GM19397 (cell line): ENCODE results near the gene SLC6A8.
A peak's percentile ranks its signal among the peaks of the same experiment; 100 is the strongest.
"Not testable (repeated sequence)": the region's sequence is repeated elsewhere in the genome, so short reads cannot be mapped to it uniquely, and the experiment has no call there.

Experiments
- ATAC-seq: cut with Tn5 transposase; IDR thresholded peaks from one replicate; pipeline ENCODE4 v1.9.1; 2021; ENCODE audit warnings: mild to moderate bottlenecking, moderate library complexity; ENCODE audit not compliant: unreplicated experiment

Gene SLC6A8

GRCh38 chrX:153705403-153706060 is 17.8 kb downstream of the SLC6A8 start:
- ATAC-seq, result not testable (repeated sequence)

- ATAC-seq, result no peak
These were observed 19.1 kb downstream of the SLC6A8 start for GRCh38 chrX:153706799-153707198.

- no peak for ATAC-seq
These were observed 19.7 kb downstream of the SLC6A8 start for GRCh38 chrX:153707406-153707805.

- ATAC-seq, result no peak
These were observed 20.7 kb downstream of the SLC6A8 start for GRCh38 chrX:153708415-153708814.

- ATAC-seq, result no peak
These were observed 22.3 kb downstream of the SLC6A8 start for GRCh38 chrX:153709726-153710674.

DNA sequence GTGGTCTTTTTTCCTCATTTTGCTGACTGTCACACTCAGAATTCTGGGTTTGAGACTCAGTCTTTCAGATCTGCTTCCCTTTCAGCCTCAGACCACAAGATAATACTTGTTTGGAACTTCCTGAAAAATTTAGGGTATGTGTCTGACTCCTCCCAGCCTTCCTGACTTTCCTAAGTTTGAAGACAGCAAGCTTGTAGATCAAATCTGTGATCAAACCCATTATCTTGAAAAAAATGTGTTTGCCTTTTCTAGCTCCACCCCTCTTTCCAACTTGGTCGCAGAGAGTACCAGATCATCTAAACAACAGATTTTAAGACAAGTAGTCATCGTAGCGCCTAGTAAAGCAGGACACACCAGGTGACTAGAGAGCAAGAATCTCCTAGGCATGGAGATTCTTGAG is 26.5 kb downstream of the SLC6A8 start:
- ATAC-seq, result no peak

DNA sequence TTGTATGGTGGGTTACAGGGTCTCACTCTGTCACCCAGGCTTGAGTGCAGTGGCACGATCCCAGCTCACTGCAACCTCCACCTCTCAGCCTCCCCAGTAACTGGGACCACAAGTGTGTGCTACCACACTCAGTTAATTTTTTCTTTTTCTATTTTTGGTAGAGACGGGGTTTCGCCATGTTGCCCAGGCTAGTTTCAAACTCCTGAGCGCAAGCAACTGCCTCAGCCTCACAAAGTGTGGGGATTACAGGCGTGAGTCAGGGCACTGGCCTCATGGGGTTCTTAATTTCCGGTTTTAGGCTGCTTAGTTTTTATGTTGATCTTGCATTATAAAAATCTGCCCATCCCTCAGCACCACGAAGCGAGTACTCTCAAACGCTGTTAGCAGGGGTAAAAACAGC is 29.7 kb downstream of the SLC6A8 start:
- ATAC-seq, result no peak

GRCh38 chrX:153719238-153719637 is 31.5 kb downstream of the SLC6A8 start:
- no peak for ATAC-seq

DNA sequence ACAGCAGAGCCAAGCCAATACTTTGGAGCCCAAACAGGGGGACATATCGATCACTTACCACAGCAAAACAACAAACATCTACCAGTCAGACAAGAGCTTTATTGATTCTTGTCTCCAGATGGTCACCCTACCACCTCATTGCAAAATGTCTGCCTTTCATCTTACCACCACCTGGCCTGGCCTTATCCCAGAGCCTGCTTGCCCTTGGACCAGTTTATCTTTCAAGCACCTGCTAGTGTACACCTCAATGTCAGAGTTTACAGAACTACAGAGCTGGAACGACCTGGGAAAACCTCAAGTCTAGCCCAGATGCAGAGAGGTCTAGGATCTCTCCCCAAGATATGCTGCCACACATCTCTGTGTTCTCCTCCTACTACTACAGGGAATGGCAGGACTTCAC is 32.0 kb downstream of the SLC6A8 start:
- ATAC-seq, result no peak

GRCh38 chrX:153722704-153723350 is 35.1 kb downstream of the SLC6A8 start:
- ATAC-seq, result no peak

DNA sequence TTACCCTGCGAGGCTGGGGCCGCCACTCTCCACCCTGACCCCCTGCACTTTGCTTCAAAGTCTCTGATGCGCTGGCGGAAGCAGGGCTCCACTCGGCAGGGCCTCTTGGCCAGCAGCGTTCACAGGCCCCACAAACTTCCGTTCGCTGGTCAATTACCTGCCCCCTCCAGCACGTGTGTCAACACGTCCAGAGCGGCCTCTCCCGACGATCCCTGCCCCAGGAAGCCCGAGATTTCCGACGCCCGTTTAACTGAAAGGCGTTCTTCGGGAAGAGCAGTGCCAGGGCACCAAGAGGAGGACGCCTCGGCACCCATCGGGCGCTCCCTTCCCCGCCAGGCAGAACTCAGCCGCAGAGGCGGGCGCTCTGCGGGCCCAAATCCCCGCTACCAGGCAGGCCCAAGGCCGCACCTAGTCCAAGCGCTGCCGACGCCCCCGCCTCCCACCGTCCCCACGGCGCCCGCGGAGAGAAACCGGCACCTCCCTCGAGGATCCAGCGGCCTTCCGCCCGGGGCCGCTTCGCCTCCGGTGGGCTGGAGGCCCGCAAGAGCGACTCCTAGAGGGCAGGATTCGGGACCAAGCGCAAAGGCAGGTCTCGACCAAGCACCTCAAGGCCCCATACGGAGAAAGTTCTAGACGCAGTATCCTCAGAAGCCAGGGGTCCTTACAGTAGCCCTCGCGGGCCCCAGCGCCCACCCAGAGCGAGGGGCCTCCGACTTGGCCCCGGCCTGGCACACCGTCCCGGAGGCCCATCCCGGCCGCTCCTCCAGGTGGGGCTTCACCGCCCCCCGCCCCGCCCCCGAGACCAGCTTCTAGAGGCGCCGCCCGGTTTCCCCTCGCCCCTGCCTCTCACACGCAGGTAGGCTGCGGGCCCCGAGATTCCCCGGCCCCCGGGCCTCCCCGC is 35.9 kb downstream of the SLC6A8 start:
- ATAC-seq, result peak; percentile 32

GRCh38 chrX:153724252-153725038 is 36.7 kb downstream of the SLC6A8 start, which contains the start of the genes ABCD1 and BCAP31:
Gene ABCD1 (plus strand): TSS chrX:153724856. CDS start chrX:153725267, 411 bp downstream.
Gene BCAP31 (minus strand): TSS chrX:153724387. CDS start chrX:153723244, 1,143 bp downstream.
- ATAC-seq, result peak; percentile 67

DNA sequence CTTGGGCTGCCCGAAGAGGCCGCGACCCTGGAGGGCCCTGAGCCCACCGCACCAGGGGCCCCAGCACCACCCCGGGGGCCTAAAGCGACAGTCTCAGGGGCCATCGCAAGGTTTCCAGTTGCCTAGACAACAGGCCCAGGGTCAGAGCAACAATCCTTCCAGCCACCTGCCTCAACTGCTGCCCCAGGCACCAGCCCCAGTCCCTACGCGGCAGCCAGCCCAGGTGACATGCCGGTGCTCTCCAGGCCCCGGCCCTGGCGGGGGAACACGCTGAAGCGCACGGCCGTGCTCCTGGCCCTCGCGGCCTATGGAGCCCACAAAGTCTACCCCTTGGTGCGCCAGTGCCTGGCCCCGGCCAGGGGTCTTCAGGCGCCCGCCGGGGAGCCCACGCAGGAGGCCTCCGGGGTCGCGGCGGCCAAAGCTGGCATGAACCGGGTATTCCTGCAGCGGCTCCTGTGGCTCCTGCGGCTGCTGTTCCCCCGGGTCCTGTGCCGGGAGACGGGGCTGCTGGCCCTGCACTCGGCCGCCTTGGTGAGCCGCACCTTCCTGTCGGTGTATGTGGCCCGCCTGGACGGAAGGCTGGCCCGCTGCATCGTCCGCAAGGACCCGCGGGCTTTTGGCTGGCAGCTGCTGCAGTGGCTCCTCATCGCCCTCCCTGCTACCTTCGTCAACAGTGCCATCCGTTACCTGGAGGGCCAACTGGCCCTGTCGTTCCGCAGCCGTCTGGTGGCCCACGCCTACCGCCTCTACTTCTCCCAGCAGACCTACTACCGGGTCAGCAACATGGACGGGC is 37.5 kb downstream of the SLC6A8 start:
- ATAC-seq, result no peak

GRCh38 chrX:153725832-153726285 is 38.1 kb downstream of the SLC6A8 start:
- ATAC-seq, result no peak

GRCh38 chrX:153726286-153727122 is 38.8 kb downstream of the SLC6A8 start:
- ATAC-seq, result peak; percentile 44

DNA sequence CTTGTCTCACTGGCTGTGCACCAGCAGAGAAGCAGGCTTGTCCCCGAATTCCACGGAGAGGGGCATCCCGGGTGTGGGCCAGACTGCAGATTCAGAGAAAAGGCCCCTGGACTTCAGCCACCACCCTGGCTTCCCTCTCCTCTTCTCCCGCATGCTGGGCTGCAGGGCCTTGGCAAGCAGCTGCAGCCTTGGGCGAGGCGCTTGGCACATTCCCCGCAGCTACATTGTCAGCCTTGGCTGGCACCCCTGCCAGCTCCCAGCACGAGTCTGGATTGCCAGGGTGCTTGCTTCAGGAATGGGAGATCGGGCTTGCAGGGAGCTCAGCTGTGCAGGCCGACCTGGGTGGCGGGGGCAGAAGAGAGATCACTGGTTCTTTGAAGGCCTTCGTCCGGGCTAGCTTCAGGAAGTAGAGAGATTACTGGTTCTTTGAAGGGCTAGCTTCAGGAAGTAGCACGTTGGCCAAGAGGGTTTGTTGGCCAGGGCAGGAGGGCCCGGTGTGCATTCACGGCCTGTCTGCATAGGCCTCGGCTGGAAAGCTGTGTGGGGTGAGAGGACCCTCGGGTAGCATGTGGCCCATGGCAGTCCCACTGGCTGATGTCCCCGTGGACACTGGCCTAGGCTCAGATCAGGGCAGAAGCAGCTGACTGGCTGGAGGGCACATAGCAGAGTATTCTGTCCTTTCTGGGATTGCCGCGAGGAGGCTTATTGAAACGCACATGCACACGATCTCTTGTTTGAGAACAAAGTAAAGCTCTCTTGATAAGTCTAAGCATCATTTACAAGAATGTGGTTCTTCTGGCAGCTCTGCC is 39.6 kb downstream of the SLC6A8 start:
- ATAC-seq, result no peak

DNA sequence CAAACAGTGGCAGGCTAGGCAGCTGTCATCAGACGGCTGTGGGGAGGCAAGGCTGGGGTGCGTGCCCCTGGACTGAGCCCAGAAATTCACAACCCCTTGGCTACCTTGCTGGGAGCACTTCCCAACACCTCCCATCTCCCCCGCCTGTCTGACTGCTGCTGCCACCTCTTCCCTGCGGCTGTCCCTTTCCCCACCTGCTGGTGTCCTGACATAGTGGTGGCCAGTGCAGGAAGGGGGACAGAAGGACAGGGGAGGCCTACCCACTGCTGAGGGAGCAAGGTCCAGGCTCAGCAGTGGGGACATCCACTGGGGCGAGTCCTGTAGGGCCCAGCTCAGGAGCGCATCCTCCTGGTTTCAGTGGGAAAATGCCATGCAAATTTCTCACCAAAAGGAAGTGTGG is 40.4 kb downstream of the SLC6A8 start:
- no peak for ATAC-seq
